Small intestine (tissue), 7 donors: ENCODE measurements around the gene KIF2B. TPM values are rescaled to one million over a fixed set of nuclear protein-coding genes. Genes with fewer than 3 reads are reported as not detected.
"Not testable (repeated sequence)": the region's sequence is repeated elsewhere in the genome, so short reads cannot be mapped to it uniquely, and the experiment has no call there.

Experiments used
- DNase-seq, 2 donors: peaks; one replicate each; pipeline versions ENCODE4 v3.0.0 to v3.0.0-alpha.2; 2013
- FAIRE-seq: peaks from 2 replicates; lab custom pipeline; 2012; peaks lifted over from hg19 to GRCh38; lab: Jason Lieb, UNC
- H3K27ac ChIP-seq, 3 donors: one replicate each; pipeline ENCODE4 v1.5.1; 2013; ENCODE audit warnings: low read length in 2 of 3, mild to moderate bottlenecking in 2 of 3, control low read depth in 1 of 3, inconsistent platforms in 1 of 3, low read depth in 1 of 3, moderate library complexity in 1 of 3
- H3K27me3 ChIP-seq, 3 donors: one replicate each; pipeline ENCODE4 v1.6.1; 2013; ENCODE audit warnings: low read length in 3 of 3, inconsistent platforms in 1 of 3; ENCODE audit not compliant: control insufficient read depth in 3 of 3, insufficient read depth in 3 of 3
- H3K36me3 ChIP-seq, 3 donors: one replicate each; pipeline ENCODE4 v1.6.1; 2013; ENCODE audit warnings: low read length in 3 of 3, inconsistent platforms in 1 of 3, low read depth in 1 of 3, mild to moderate bottlenecking in 1 of 3, moderate library complexity in 1 of 3; ENCODE audit not compliant: control insufficient read depth in 3 of 3, insufficient read depth in 2 of 3
- H3K4me1 ChIP-seq, 3 donors: one replicate each; pipeline ENCODE4 v1.6.1; 2013; ENCODE audit warnings: low read length in 2 of 3, inconsistent platforms in 1 of 3, low read depth in 1 of 3, mild to moderate bottlenecking in 1 of 3, moderate library complexity in 1 of 3; ENCODE audit not compliant: control insufficient read depth in 3 of 3, insufficient read depth in 2 of 3
- H3K4me3 ChIP-seq, 3 donors: one replicate each; pipeline ENCODE4 v1.5.1; 2013; ENCODE audit warnings: low read length in 3 of 3, control low read depth in 1 of 3, inconsistent platforms in 1 of 3, low read depth in 1 of 3, mild to moderate bottlenecking in 1 of 3, moderate library complexity in 1 of 3
- H3K9me3 ChIP-seq, 2 donors: one replicate each; pipeline ENCODE4 v1.6.1; 2013; ENCODE audit warnings: low read depth in 1 of 2, low read length in 1 of 2; ENCODE audit not compliant: control insufficient read depth in 2 of 2, insufficient read depth in 1 of 2
- WGBS, 3 donors: extraction: QIAGEN DNeasy Blood & Tissue Kit; methylation state at CpG; one replicate each; pipeline ENCODE4 v1.1.7; 2013; 5-methylcytosine and 5-hydroxymethylcytosine counted together
- polyA plus RNA-seq, 4 donors: library from polyadenylated mRNA; stranded (reverse) in 3 of 4; unstranded in 1 of 4; fragments of 200-250 nt in 3 of 4; fragments of 120-200 nt in 1 of 4; gene quantifications; one replicate each; pipeline versions ENCODE4 v1.2.1 to v1.2.3, GENCODE V29; 2013
- donor health status: healthy with polysubstance abuse.
- donor health status: control.
- donor health status: control.
- donor health status: Bipolar disorder and iron deficiency.
- donor health status: healthy.

Gene KIF2B
- polyA plus RNA-seq, 4 donors, result not detected

GRCh38 chr17:53806473-53806872, 16.3 kb upstream of the KIF2B start:
- Histone ChIP-seq H3K27ac (no peak overlapping the region), H3K4me3 (no peak overlapping the region), H3K4me1 (no peaks in the 10 kb centered on the region), H3K36me3 (no peaks in the 10 kb centered on the region), H3K27me3 (no peaks in the 10 kb centered on the region), H3K9me3 (no peaks in the 10 kb centered on the region)
- FAIRE-seq, result no peak
- DNase-seq, result no peak

DNA sequence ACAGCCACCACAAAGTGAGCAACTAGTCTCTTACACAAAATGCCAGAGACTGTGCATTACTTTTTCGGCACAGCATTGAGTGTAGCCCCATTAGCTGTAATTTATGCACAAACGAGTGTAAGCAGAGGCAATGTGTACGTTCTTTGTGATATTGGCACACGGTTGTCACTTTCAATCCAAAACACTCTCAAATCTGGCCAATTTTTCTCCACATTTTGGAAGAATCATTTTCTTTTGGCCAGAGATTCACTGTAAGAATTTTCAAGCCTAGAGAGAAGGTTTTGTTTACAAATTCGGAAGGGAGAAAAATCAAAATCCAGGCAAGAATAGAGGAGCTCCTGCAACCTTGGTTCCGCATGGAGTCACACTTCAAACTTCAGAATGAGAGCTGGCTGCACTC, 15.4 kb upstream of the KIF2B start:
- DNase-seq (no peak), FAIRE-seq (no peak)
- WGBS, 3 donors, result 81 to 86% (median 82%) methylated on average over 6 of the region's 6 CpGs
- H3K36me3 ChIP-seq, result no peaks in the 10 kb centered on the region
- H3K27ac ChIP-seq, result no peak overlapping the region
- H3K4me3 ChIP-seq, result no peak overlapping the region
- no peaks in the 10 kb centered on the region for H3K27me3 ChIP-seq
- H3K9me3 ChIP-seq, result no peaks in the 10 kb centered on the region
- H3K4me1 ChIP-seq, result no peaks in the 10 kb centered on the region

DNA sequence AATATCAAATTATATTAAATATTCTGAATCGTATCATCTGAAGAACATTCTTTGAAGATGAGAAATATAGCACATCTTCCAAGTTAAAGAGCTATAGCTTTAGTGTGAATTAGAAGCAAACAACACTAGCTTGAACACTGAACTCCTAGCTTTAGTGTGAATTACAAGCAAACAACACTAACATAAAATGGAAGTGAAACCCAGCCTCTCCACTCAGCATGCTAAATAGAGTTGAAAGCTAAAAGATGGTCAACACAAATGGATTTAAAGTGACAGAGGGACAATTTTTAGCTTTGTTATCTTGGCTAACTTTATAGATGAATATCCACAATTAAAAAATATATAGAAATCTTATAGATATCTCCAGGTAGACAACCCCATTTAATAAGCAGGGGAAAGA, 4.5 kb upstream of the KIF2B start:
- Histone ChIP-seq H3K9me3 (peaks cover 0 to 6% of the 10 kb centered on the region in 2 donors), H3K27ac (no peak overlapping the region), H3K27me3 (no peaks in the 10 kb centered on the region), H3K4me1 (no peaks in the 10 kb centered on the region), H3K36me3 (no peaks in the 10 kb centered on the region), H3K4me3 (no peak overlapping the region)
- WGBS, 3 donors, result 74 to 85% (median 76%) methylated on average over 1 of the region's 1 CpG
- FAIRE-seq (no peak), DNase-seq (no peak)

DNA sequence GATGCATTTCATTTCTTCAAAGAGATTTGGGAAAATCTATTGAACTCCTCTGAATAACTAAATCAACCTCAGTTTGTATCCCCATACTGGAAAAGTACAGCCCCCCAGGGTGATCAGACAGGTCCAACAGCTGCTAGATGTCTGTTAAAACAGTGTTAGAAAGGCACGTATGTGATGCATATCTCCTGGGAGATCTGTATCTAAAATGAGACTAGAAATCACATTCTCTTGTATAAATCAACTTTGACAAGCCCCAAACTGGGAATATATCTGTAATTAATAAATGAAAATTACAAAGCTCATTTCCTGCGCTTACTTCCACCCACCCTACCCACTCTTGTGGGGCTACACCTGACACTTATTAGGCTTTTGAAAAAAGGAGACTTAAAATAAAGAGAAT, 3.8 kb upstream of the KIF2B start:
- Histone ChIP-seq H3K36me3 (no peaks in the 10 kb centered on the region), H3K27me3 (no peaks in the 10 kb centered on the region), H3K4me3 (no peak overlapping the region), H3K27ac (no peak overlapping the region), H3K9me3 (peaks cover 0 to 6% of the 10 kb centered on the region in 2 donors), H3K4me1 (no peaks in the 10 kb centered on the region)
- FAIRE-seq, result no peak
- DNase-seq, result no peak
- WGBS, 3 donors, result 53 to 59% (median 57%) methylated on average over 2 of the region's 2 CpGs

DNA sequence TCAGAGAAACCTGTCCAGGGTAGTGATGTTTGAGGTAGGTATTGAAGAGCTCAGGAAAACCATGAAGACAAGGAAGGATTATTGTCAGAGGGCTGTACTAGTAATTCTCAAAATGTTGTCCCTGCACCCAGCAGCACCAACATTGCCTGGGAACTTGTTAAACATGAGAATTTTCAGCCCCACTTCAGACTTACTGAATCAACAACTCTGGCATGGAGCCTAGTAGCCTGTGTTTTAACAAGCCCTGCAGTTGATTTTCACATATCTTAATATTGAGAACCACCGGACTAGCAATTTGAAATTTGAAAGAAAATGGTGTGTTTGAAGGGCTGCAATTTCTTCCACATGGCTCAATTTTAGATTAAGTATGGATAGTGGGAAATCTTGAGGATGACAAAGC, 2.8 kb upstream of the KIF2B start:
- Histone ChIP-seq H3K4me1 (no peaks in the 10 kb centered on the region), H3K9me3 (peaks cover 0 to 6% of the 10 kb centered on the region in 2 donors), H3K27me3 (no peaks in the 10 kb centered on the region), H3K27ac (no peak overlapping the region), H3K4me3 (no peak overlapping the region), H3K36me3 (no peaks in the 10 kb centered on the region)
- FAIRE-seq (no peak), DNase-seq (no peak)
- WGBS, 3 donors, result 80 to 89% (median 82%) methylated on average over 1 of the region's 1 CpG

DNA sequence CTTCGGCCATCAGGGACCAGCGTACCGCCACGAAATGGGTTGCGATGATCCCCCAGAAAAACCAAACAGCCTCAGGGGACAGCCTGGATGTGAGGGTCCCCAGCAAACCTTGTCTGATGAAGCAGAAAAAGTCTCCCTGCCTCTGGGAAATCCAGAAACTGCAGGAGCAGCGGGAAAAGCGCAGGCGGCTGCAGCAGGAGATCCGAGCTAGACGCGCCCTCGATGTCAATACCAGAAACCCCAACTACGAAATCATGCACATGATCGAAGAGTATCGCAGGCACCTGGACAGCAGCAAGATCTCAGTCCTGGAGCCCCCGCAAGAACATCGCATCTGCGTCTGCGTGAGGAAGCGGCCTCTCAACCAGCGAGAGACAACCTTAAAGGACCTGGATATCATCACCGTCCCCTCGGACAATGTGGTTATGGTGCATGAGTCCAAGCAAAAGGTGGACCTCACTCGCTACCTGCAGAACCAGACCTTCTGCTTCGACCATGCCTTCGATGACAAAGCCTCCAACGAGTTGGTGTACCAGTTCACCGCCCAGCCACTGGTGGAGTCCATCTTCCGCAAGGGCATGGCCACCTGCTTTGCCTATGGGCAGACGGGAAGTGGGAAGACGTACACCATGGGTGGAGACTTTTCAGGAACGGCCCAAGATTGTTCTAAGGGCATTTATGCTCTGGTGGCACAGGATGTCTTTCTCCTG, 769 bp downstream of the KIF2B start:
- WGBS, 3 donors, result 93 to 95% (median 94%) methylated on average over 32 of the region's 32 CpGs
- H3K36me3 ChIP-seq, result no peaks in the 10 kb centered on the region
- DNase-seq (no peak), FAIRE-seq (no peak)
- no peaks in the 10 kb centered on the region for H3K4me1 ChIP-seq
- no peak overlapping the region for H3K4me3 ChIP-seq
- no peaks in the 10 kb centered on the region for H3K27me3 ChIP-seq
- H3K27ac ChIP-seq, result no peak overlapping the region
- peaks cover 0 to 6% of the 10 kb centered on the region in 2 donors for H3K9me3 ChIP-seq

DNA sequence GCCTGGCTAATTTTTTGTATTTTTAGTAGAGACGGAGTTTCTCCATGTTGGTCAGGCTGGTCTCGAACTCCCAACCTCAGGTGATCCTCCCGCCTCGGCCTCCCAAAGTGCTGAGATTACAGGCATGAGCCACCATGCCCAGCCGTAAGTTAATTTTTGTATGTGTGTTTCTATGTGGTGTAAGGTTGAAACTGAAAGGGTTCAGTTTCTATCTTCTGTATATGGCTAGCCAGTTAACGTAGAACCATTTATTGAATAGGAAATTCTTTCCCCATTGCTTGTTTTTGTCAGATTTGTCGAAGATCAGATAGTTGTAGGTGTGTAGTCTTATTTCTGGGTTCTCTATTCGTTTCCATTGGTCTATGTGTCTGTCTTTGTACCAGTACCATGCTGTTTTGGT, 12.0 kb downstream of the KIF2B start:
- FAIRE-seq, H3K27me3 ChIP-seq, H3K4me1 ChIP-seq, H3K36me3 ChIP-seq, DNase-seq, H3K9me3 ChIP-seq, H3K27ac ChIP-seq, H3K4me3 ChIP-seq: not testable (repeated sequence)
- 62 to 79% (median 71%) methylated on average over 7 to 8 of the region's 8 CpGs for WGBS, 3 donors

GRCh38 chr17:53837131-53837530, 14.4 kb downstream of the KIF2B start:
- H3K27ac ChIP-seq, result no peak overlapping the region
- H3K36me3 ChIP-seq, result no peaks in the 10 kb centered on the region
- no peak for FAIRE-seq
- DNase-seq, result no peak
- H3K4me3 ChIP-seq, result no peak overlapping the region
- peaks cover 0 to 6% of the 10 kb centered on the region in 2 donors for H3K9me3 ChIP-seq
- no peaks in the 10 kb centered on the region for H3K4me1 ChIP-seq
- H3K27me3 ChIP-seq, result no peaks in the 10 kb centered on the region

- 65 to 76% (median 71%) methylated on average over 5 of the region's 5 CpGs for WGBS, 3 donors
- H3K4me1 ChIP-seq, result no peaks in the 10 kb centered on the region
- FAIRE-seq, result no peak
These were observed 21.9 kb downstream of the KIF2B start for GRCh38 chr17:53844491-53845107.

More at GRCh38 chr17:53844491-53845107, 21.9 kb downstream of the KIF2B start:
- Histone ChIP-seq H3K36me3 (no peaks in the 10 kb centered on the region), H3K9me3 (peaks cover 0 to 10% of the 10 kb centered on the region in 2 donors), H3K27ac (no peak overlapping the region), H3K27me3 (no peaks in the 10 kb centered on the region), H3K4me3 (no peak overlapping the region)
- no peak for DNase-seq
